Right atrium auricular region (tissue), 2 donors: Measurements from ENCODE around the gene SLC16A12. TPM values are rescaled to one million over a fixed set of nuclear protein-coding genes. Genes with fewer than 3 reads are reported as not detected.
"Not testable (repeated sequence)": the region's sequence is repeated elsewhere in the genome, so short reads cannot be mapped to it uniquely, and the experiment has no call there.

Experiments used
- DNase-seq: peaks from one replicate; pipeline ENCODE4 v3.0.0-alpha.2; 2019; ENCODE audit warnings: low spot score
- H3K27ac ChIP-seq, 2 donors: fragments of 200-600 bp; sonication (generic); 1 replicate in 1 of 2; 2 replicates in 1 of 2; pipeline ENCODE4 v1.5.1; 2016 to 2019
- H3K27me3 ChIP-seq, 2 donors: fragments of 200-600 bp; sonication (generic); one replicate each; pipeline versions ENCODE4 v1.5.1 to v1.6.0; 2017 to 2019
- H3K36me3 ChIP-seq: fragments of 200-600 bp; sonication (generic); one replicate; pipeline ENCODE4 v1.5.1; 2016
- H3K4me1 ChIP-seq, 2 donors: fragments of 200-600 bp; sonication (generic); one replicate each; pipeline versions ENCODE4 v1.5.1 to v1.6.0; 2017 to 2019
- H3K4me3 ChIP-seq, 2 donors: fragments of 200-600 bp; sonication (generic); 1 replicate in 1 of 2; 2 replicates in 1 of 2; pipeline ENCODE4 v1.5.1; 2017 to 2019; ENCODE audit warnings: mild to moderate bottlenecking in 1 of 2, moderate library complexity in 1 of 2
- H3K9me3 ChIP-seq, 2 donors: fragments of 200-600 bp; sonication (generic); one replicate each; pipeline ENCODE4 v1.5.1; 2019
- total RNA-seq, 2 donors: library from RNA; depleted of rRNA; stranded (reverse); fragments of >200 nt; gene quantifications; one replicate each; pipeline ENCODE4 v1.1.0, GENCODE V29; 2016
- TF ChIP-seq, protein P1 (sequence below), 2 donors: fragments of 200-600 bp; sonication (generic); IDR thresholded peaks; one replicate each; pipeline ENCODE4 v1.5.1; 2019; ENCODE audit warnings: antibody characterized with exemption in 2 of 2

SLC16A12 gene
- total RNA-seq, 2 donors from 2014 or later: 6.0 to 10.0 TPM

DNA sequence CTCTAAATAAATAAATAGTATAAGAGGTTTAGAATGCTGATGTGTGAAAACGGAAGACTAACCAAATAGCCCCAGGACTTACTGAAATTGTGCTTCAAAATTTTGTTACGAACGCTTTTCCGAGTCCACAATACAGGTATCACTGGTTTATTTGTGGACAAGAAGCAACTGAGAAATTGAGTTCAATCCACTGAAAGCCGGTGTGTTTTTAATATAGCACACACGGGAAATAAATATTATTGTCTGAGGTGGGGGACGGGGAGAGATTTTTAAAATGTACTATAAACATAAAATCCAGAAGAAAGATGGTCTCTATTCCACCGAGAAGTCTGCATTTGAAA is 598 bp downstream of the SLC16A12 start:
- TF ChIP-seq, protein P1, sequence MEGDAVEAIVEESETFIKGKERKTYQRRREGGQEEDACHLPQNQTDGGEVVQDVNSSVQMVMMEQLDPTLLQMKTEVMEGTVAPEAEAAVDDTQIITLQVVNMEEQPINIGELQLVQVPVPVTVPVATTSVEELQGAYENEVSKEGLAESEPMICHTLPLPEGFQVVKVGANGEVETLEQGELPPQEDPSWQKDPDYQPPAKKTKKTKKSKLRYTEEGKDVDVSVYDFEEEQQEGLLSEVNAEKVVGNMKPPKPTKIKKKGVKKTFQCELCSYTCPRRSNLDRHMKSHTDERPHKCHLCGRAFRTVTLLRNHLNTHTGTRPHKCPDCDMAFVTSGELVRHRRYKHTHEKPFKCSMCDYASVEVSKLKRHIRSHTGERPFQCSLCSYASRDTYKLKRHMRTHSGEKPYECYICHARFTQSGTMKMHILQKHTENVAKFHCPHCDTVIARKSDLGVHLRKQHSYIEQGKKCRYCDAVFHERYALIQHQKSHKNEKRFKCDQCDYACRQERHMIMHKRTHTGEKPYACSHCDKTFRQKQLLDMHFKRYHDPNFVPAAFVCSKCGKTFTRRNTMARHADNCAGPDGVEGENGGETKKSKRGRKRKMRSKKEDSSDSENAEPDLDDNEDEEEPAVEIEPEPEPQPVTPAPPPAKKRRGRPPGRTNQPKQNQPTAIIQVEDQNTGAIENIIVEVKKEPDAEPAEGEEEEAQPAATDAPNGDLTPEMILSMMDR (IDR thresholded peaks at IDR 0.05): no peak
- Histone ChIP-seq H3K4me3 (peak overlapping the region; percentile 53 to 68), H3K4me1 (peaks cover 0 to 4% of the 10 kb centered on the region in 2 donors), H3K9me3 (no peaks in the 10 kb centered on the region), H3K27me3 (no peaks in the 10 kb centered on the region), H3K36me3 (no peaks in the 10 kb centered on the region), H3K27ac (peak overlapping the region; percentile 70 to 80)
- no peak for DNase-seq

DNA sequence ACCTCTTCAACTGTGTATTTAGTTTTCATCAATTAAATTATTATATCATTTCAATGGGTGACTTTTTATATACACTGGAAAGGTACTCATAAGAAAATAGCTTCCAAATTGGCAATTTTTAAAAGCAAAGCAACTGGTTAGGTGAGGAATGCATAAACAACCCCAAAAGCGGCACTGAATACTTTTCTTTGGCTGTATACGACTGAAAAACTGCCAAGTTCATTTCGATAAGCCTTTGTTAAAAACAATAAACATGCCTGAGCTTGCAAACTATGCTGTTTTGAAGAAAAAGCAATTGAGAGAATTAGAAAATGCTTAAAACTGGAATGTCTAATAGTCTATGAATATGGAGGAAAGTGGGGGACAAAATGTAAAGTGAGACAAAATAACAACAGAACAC is 2.9 kb downstream of the SLC16A12 start:
- Histone ChIP-seq H3K27me3 (no peaks in the 10 kb centered on the region), H3K27ac (no peak overlapping the region), H3K4me1 (peaks cover 0 to 4% of the 10 kb centered on the region in 2 donors), H3K9me3 (no peaks in the 10 kb centered on the region), H3K36me3 (no peaks in the 10 kb centered on the region), H3K4me3 (no peak overlapping the region)
- TF ChIP-seq, protein P1 (IDR thresholded peaks at IDR 0.05): no peak
- DNase-seq: no peak

DNA sequence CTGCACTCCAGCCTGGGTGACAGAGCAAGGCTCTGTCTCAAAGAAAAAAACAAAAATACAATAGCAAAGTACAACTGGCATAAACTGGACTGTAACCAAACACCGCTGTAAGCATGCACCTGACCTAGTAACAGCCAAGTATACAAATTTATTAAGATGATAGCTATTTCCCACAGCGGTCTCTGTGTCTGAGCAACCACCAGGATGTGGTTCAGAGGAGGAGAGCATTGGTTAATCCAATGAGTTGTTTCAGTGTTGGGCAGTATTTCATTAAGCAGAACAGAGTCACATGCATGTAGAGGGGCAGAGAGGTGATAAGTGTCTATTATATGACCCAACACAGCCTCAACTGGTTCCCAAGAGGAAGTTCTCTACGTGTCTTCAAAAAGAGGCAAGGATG is 4.0 kb downstream of the SLC16A12 start:
- DNase-seq: no peak
- no peaks in the 10 kb centered on the region for H3K27me3 ChIP-seq
- no peaks in the 10 kb centered on the region for H3K9me3 ChIP-seq
- H3K4me3 ChIP-seq: no peak overlapping the region
- peaks cover 0 to 4% of the 10 kb centered on the region in 2 donors for H3K4me1 ChIP-seq
- TF ChIP-seq, protein P1 (IDR thresholded peaks at IDR 0.05): no peak
- H3K36me3 ChIP-seq: no peaks in the 10 kb centered on the region
- no peak overlapping the region for H3K27ac ChIP-seq

DNA sequence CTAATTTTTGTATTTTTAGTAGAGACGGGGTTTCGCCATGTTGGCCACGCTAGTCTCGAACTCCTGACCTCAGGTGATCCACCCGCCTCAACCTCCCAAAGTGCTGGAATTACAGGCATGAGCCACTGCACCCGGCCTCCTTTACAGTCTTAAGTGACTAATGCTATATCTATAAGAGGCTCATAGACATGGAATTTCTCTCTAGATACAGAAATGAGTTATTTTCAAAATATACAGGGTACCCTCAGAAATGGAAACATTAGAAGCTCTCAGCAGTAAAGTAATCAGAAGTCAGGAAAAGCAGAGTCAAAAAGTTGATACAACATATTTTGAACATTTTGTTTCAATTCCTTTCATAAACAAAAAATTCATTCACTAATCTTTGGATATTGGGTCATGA is 5.7 kb downstream of the SLC16A12 start:
- H3K4me3 ChIP-seq: not testable (repeated sequence)

DNA sequence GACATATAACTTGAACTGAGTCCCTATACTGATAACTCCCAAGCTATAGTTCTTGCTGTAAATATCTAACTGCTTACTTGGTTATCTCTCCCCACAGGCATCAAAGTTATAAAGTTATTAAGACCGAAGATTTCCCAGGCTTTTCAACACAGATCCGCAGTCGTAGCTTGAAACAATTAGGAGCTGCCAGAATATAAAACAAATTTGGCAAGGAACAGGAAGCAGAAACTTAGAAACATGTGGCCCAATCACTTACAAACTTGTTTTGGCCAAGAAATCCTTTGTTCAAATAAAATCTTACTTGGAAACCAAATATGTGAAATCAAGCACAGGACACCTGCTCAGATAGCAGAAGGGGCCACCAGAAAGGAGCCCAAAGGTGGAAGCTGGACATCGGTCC is 9.0 kb downstream of the SLC16A12 start:
- Histone ChIP-seq H3K27me3 (no peaks in the 10 kb centered on the region), H3K27ac (peak overlapping the region in 1 of 2 donors; percentile 12), H3K9me3 (no peaks in the 10 kb centered on the region), H3K4me1 (peaks cover 0 to 20% of the 10 kb centered on the region in 2 donors), H3K36me3 (no peaks in the 10 kb centered on the region), H3K4me3 (no peak overlapping the region)
- TF ChIP-seq, protein P1 (IDR thresholded peaks at IDR 0.05): no peak
- no peak for DNase-seq

More for the DNA sequence above, 5.7 kb downstream of the SLC16A12 start:
- not testable (repeated sequence) for H3K36me3 ChIP-seq, DNase-seq, H3K27me3 ChIP-seq, H3K9me3 ChIP-seq, H3K27ac ChIP-seq, H3K4me1 ChIP-seq

DNA sequence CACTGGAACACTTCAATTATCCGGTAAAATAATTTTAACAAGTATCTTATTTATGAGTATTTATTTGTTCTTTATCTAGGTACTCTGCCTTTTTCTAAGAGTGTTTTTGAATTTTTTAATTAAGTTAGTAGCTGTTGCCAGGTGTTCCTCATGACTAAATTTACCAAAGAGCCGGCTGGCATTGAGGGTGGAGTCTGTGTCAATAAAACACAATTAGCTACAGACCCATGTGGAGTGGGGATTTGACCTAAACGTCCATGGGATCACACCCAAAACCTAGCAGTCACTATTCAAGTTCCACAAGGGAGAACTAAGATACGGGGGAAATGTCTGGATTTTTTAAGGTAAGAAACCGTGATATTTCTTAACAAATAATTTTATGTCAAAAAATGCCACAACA is 9.8 kb downstream of the SLC16A12 start:
- H3K27me3 ChIP-seq: no peaks in the 10 kb centered on the region
- TF ChIP-seq, protein P1 (IDR thresholded peaks at IDR 0.05): no peak
- DNase-seq: no peak
- peaks cover 0 to 27% of the 10 kb centered on the region in 2 donors for H3K4me1 ChIP-seq
- no peaks in the 10 kb centered on the region for H3K36me3 ChIP-seq
- H3K4me3 ChIP-seq: no peak overlapping the region
- no peak overlapping the region for H3K27ac ChIP-seq
- no peaks in the 10 kb centered on the region for H3K9me3 ChIP-seq
